Brain microvascular endothelial cell (primary cell): ENCODE data around the gene AFG1L.

ENCODE experiments used
- DNase-seq: peaks from one replicate; pipeline ENCODE4 v3.0.0-alpha.2; 2020
- H3K27ac ChIP-seq: fragments of 250-450 bp; sonication (Bioruptor Pico); 2 replicates; pipeline ENCODE4 v1.5.1; 2020; ENCODE audit warnings: mild to moderate bottlenecking, moderate library complexity
- H3K27me3 ChIP-seq: fragments of 250-450 bp; sonication (Bioruptor Pico); replicated peaks from 2 replicates; pipeline ENCODE4 v1.5.1; 2020; ENCODE audit warnings: mild to moderate bottlenecking
- H3K36me3 ChIP-seq: fragments of 250-450 bp; sonication (Bioruptor Pico); replicated peaks from 2 replicates; pipeline ENCODE4 v1.5.1; 2020; ENCODE audit warnings: mild to moderate bottlenecking
- H3K4me3 ChIP-seq: 2 replicates; pipeline ENCODE4 v1.5.1; 2011; ENCODE audit warnings: low read depth, mild to moderate bottlenecking, control low read depth, low read length, moderate library complexity
- CTCF ChIP-seq: IDR thresholded peaks from 2 replicates; pipeline ENCODE4 v1.5.1; 2011; ENCODE audit warnings: low read depth, mild to moderate bottlenecking, moderate library complexity, low read length, control low read depth, inconsistent platforms; ENCODE audit errors: missing control alignments
- in situ Hi-C: cut with HindIII; loops from 2 replicates; pipeline ENCODE4 v1.10.0; 2017; ENCODE audit warnings: low sequenced_read_pairs, low pct_ligation_motif_present

The AFG1L gene

GRCh38 chr6:108363889-108364313, 69.0 kb downstream of the AFG1L start:
- in situ Hi-C loops: no loop called here
- no peak for DNase-seq
- no peaks in the 10 kb centered on the region for H3K36me3 ChIP-seq
- H3K27ac ChIP-seq: no peak overlapping the region
- H3K4me3 ChIP-seq: peak overlapping the region; percentile 26
- no peaks in the 10 kb centered on the region for H3K27me3 ChIP-seq
- TF ChIP-seq CTCF: no peak

- H3K36me3 ChIP-seq: no peaks in the 10 kb centered on the region
- no peaks in the 10 kb centered on the region for H3K27me3 ChIP-seq
- no peak for DNase-seq
- in situ Hi-C loops: no loop called here
- no peak for TF ChIP-seq CTCF
- no peak overlapping the region for H3K27ac ChIP-seq
- H3K4me3 ChIP-seq: no peak overlapping the region
Measured at GRCh38 chr6:108364470-108364869, 69.6 kb downstream of the AFG1L start.

GRCh38 chr6:108365478-108365877, 70.6 kb downstream of the AFG1L start:
- no peak for TF ChIP-seq CTCF
- in situ Hi-C loops: no loop called here
- no peaks in the 10 kb centered on the region for H3K27me3 ChIP-seq
- H3K4me3 ChIP-seq: no peak overlapping the region
- H3K36me3 ChIP-seq: no peaks in the 10 kb centered on the region
- no peak overlapping the region for H3K27ac ChIP-seq
- DNase-seq: no peak

GRCh38 chr6:108366236-108366635, 71.4 kb downstream of the AFG1L start:
- TF ChIP-seq CTCF: no peak
- H3K36me3 ChIP-seq: no peaks in the 10 kb centered on the region
- no peak overlapping the region for H3K27ac ChIP-seq
- H3K27me3 ChIP-seq: no peaks in the 10 kb centered on the region
- no peak overlapping the region for H3K4me3 ChIP-seq
- in situ Hi-C loops: no loop called here
- no peak for DNase-seq

- H3K27me3 ChIP-seq: no peaks in the 10 kb centered on the region
- H3K27ac ChIP-seq: no peak overlapping the region
- no peaks in the 10 kb centered on the region for H3K36me3 ChIP-seq
- TF ChIP-seq CTCF: no peak
- DNase-seq: no peak
- H3K4me3 ChIP-seq: no peak overlapping the region
- in situ Hi-C loops: no loop called here
Measured at GRCh38 chr6:108368431-108369030, 73.7 kb downstream of the AFG1L start.

GRCh38 chr6:108380876-108381275, 86.0 kb downstream of the AFG1L start:
- Histone ChIP-seq H3K4me3 (no peak overlapping the region), H3K27ac (no peak overlapping the region), H3K36me3 (no peaks in the 10 kb centered on the region), H3K27me3 (no peaks in the 10 kb centered on the region)
- in situ Hi-C loops: no loop called here
- no peak for TF ChIP-seq CTCF
- DNase-seq: no peak
